GM11168 (cell line): ENCODE results near the gene MYADM.

Experiments
- in situ Hi-C: fragments of 300-500 bp; cut with MboI; formaldehyde crosslinking; loops from one replicate; pipeline ENCODE4 v1.12.0; 2022; ENCODE audit warnings: low sequenced_read_pairs; ENCODE audit not compliant: unreplicated experiment

The MYADM gene

GRCh38 chr19:53883231-53883661 is 15.6 kb downstream of the MYADM start:
- in situ Hi-C loops, result no loop called here

- in situ Hi-C loops, result no loop called here
Observed at GRCh38 chr19:53883741-53884140, 16.1 kb downstream of the MYADM start.

GRCh38 chr19:53884256-53884655 is 16.6 kb downstream of the MYADM start:
- in situ Hi-C loops, result no loop called here

GRCh38 chr19:53885036-53885435 is 17.4 kb downstream of the MYADM start:
- in situ Hi-C loops, result no loop called here

- in situ Hi-C loops, result no loop called here
Observed at GRCh38 chr19:53892301-53892980, 24.8 kb downstream of the MYADM start.

GRCh38 chr19:53892981-53893325 is 25.3 kb downstream of the MYADM start:
- in situ Hi-C loops, result no loop called here

GRCh38 chr19:53894707-53895106 is 27.0 kb downstream of the MYADM start:
- in situ Hi-C loops, result no loop called here

GRCh38 chr19:53896682-53897081 is 29.0 kb downstream of the MYADM start:
- in situ Hi-C loops, result no loop called here

- in situ Hi-C loops, result no loop called here
Observed at GRCh38 chr19:53897459-53897858, 29.8 kb downstream of the MYADM start.

- in situ Hi-C loops, result no loop called here
Observed at GRCh38 chr19:53898166-53898565, 30.5 kb downstream of the MYADM start.

GRCh38 chr19:53898636-53899341 is 31.1 kb downstream of the MYADM start:
- in situ Hi-C loops, result no loop called here

- in situ Hi-C loops, result no loop called here
Observed at GRCh38 chr19:53900191-53900860, 32.6 kb downstream of the MYADM start.

- in situ Hi-C loops, result no loop called here
Observed at GRCh38 chr19:53903055-53903680, 35.5 kb downstream of the MYADM start.

- in situ Hi-C loops, result no loop called here
Observed at GRCh38 chr19:53904909-53905308, 37.2 kb downstream of the MYADM start.

- in situ Hi-C loops, result no loop called here
Observed at GRCh38 chr19:53905787-53906186, 38.1 kb downstream of the MYADM start.

GRCh38 chr19:53906211-53907192 is 38.8 kb downstream of the MYADM start:
- in situ Hi-C loops, result no loop called here

- in situ Hi-C loops, result no loop called here
Observed at GRCh38 chr19:53907193-53907581, 39.5 kb downstream of the MYADM start.

GRCh38 chr19:53907690-53908089 is 40.0 kb downstream of the MYADM start:
- in situ Hi-C loops, result no loop called here

GRCh38 chr19:53908106-53908934 is 40.6 kb downstream of the MYADM start:
- in situ Hi-C loops, result no loop called here
